MM.1S (cell line): Measurements from ENCODE around the gene EED.

Experiments
- DNase-seq: peaks from one replicate; pipeline ENCODE4 v3.0.0-alpha.2; 2015
- H2AFZ ChIP-seq: fragments of 300-600 bp; sonication (generic); 2 replicates; pipeline ENCODE4 v1.6.0; 2016; ENCODE audit warnings: antibody characterized with exemption, low read length
- H3F3A ChIP-seq: fragments of 300-600 bp; sonication (generic); 2 replicates; pipeline ENCODE4 v1.6.1; 2016; ENCODE audit warnings: mild to moderate bottlenecking, antibody characterized with exemption, low read length, moderate library complexity, mixed read lengths; ENCODE audit not compliant: insufficient read depth
- H3K27ac ChIP-seq: fragments of 300-600 bp; sonication (generic); 2 replicates; pipeline ENCODE4 v1.5.1; 2016; ENCODE audit warnings: mild to moderate bottlenecking, low read length
- H3K27me3 ChIP-seq: fragments of 300-600 bp; sonication (generic); replicated peaks from 2 replicates; pipeline ENCODE4 v1.6.0; 2016; ENCODE audit warnings: low read length; ENCODE audit not compliant: insufficient read depth
- H3K36me3 ChIP-seq: fragments of 300-600 bp; sonication (generic); replicated peaks from 2 replicates; pipeline ENCODE4 v1.6.1; 2016; ENCODE audit warnings: mild to moderate bottlenecking, low read length, mixed read lengths; ENCODE audit not compliant: insufficient read depth
- H3K4me1 ChIP-seq: fragments of 300-600 bp; sonication (generic); 2 replicates; pipeline ENCODE4 v1.6.1; 2016; ENCODE audit warnings: low read length, mixed read lengths
- H3K4me2 ChIP-seq: fragments of 300-600 bp; sonication (generic); 2 replicates; pipeline ENCODE4 v1.6.0; 2016; ENCODE audit warnings: low read depth, low read length
- H3K4me3 ChIP-seq: fragments of 300-600 bp; sonication (generic); 2 replicates; pipeline ENCODE4 v1.5.1; 2016; ENCODE audit warnings: low read length, mixed read lengths
- H3K79me2 ChIP-seq: fragments of 300-600 bp; sonication (generic); 2 replicates; pipeline ENCODE4 v1.6.1; 2016; ENCODE audit warnings: mixed run types, low read length, mixed read lengths
- H3K9ac ChIP-seq: fragments of 300-600 bp; sonication (generic); 2 replicates; pipeline ENCODE4 v1.6.1; 2016; ENCODE audit warnings: low read length, mixed read lengths
- H3K9me2 ChIP-seq: fragments of 300-600 bp; sonication (generic); replicated peaks from 2 replicates; pipeline ENCODE4 v1.6.1; 2016; ENCODE audit warnings: mild to moderate bottlenecking, low read length, mixed read lengths; ENCODE audit not compliant: insufficient read depth
- H3K9me3 ChIP-seq: fragments of 300-600 bp; sonication (generic); replicated peaks from 2 replicates; pipeline ENCODE4 v1.6.1; 2016; ENCODE audit warnings: mild to moderate bottlenecking, low read length, mixed read lengths; ENCODE audit not compliant: insufficient read depth
- H4K20me1 ChIP-seq: fragments of 300-600 bp; sonication (generic); 2 replicates; pipeline ENCODE4 v1.6.1; 2016; ENCODE audit warnings: mild to moderate bottlenecking, low read length, moderate library complexity, mixed read lengths; ENCODE audit not compliant: insufficient read depth
- CTCF ChIP-seq: fragments of 300-600 bp; sonication (generic); IDR thresholded peaks from 2 replicates; pipeline ENCODE4 v1.5.1; 2016; ENCODE audit warnings: antibody characterized with exemption, low read length, mixed read lengths
- EZH2 ChIP-seq: fragments of 300-600 bp; sonication (generic); optimal IDR thresholded peaks from 2 replicates; pipeline ENCODE3; 2017; ENCODE audit warnings: low read depth, mild to moderate bottlenecking, antibody characterized with exemption, low read length, mixed read lengths
- EZH2phosphoT487 ChIP-seq: fragments of 300-600 bp; sonication (generic); IDR thresholded peaks from 2 replicates; pipeline ENCODE4 v1.6.1; 2018; ENCODE audit warnings: antibody characterized with exemption, low read length

EED gene

GRCh38 chr11:86245369-86246292, 1.1 kb downstream of the EED start:
- H3K4me1 ChIP-seq = peaks cover 20% of the 10 kb centered on the region
- peaks cover 20% of the 10 kb centered on the region; the same call in 1 of the 2 replicates for H4K20me1 ChIP-seq
- H3K4me3 ChIP-seq = peak overlapping the region; percentile 90
- peak overlapping the region; percentile 97 for H2AFZ ChIP-seq
- TF ChIP-seq EZH2phosphoT487 (no peak), CTCF (no peak), EZH2 (no peak)
- H3K36me3 ChIP-seq = no peaks in the 10 kb centered on the region; the same call in 1 of the 2 replicates
- DNase-seq = no peak
- no peaks in the 10 kb centered on the region for H3K9me3 ChIP-seq
- H3K79me2 ChIP-seq = peaks cover 56% of the 10 kb centered on the region
- peak overlapping the region; percentile 95; the same call in 1 of the 2 replicates for H3K27ac ChIP-seq
- H3K9me2 ChIP-seq = no peaks in the 10 kb centered on the region
- no peaks in the 10 kb centered on the region for H3K27me3 ChIP-seq
- peak overlapping the region; percentile 95 for H3K9ac ChIP-seq
- H3F3A ChIP-seq = peaks cover 11% of the 10 kb centered on the region
- H3K4me2 ChIP-seq = peak overlapping the region; percentile 80

- H3K9ac ChIP-seq = peak overlapping the region; percentile 95; the same call in 1 of the 2 replicates
- peaks cover 60% of the 10 kb centered on the region for H3K79me2 ChIP-seq
Observed at GRCh38 chr11:86246293-86246675, 1.7 kb downstream of the EED start.

GRCh38 chr11:86247608-86248007, 3.1 kb downstream of the EED start:
- H3K4me2 ChIP-seq = no peak overlapping the region
- H3K9me3 ChIP-seq = no peaks in the 10 kb centered on the region
- peaks cover 73% of the 10 kb centered on the region for H3K79me2 ChIP-seq
- H3F3A ChIP-seq = peaks cover 16% of the 10 kb centered on the region
- H3K4me1 ChIP-seq = peaks cover 24% of the 10 kb centered on the region
- no peaks in the 10 kb centered on the region for H3K9me2 ChIP-seq
- no peak overlapping the region for H3K27ac ChIP-seq
- no peak overlapping the region for H3K9ac ChIP-seq
- no peak for DNase-seq
- no peak for TF ChIP-seq EZH2
- no peak for TF ChIP-seq EZH2phosphoT487
- TF ChIP-seq CTCF = no peak
- H4K20me1 ChIP-seq = peaks cover 29% of the 10 kb centered on the region; the same call in 1 of the 2 replicates
- no peaks in the 10 kb centered on the region; the same call in 1 of the 2 replicates for H3K36me3 ChIP-seq
- H3K27me3 ChIP-seq = no peaks in the 10 kb centered on the region
- H3K4me3 ChIP-seq = no peak overlapping the region
- H2AFZ ChIP-seq = no peak overlapping the region

More at GRCh38 chr11:86246293-86246675, 1.7 kb downstream of the EED start:
- peaks cover 22% of the 10 kb centered on the region; the same call in 1 of the 2 replicates for H4K20me1 ChIP-seq
- H3K4me1 ChIP-seq = peaks cover 20% of the 10 kb centered on the region
- H3K36me3 ChIP-seq = no peaks in the 10 kb centered on the region; the same call in 1 of the 2 replicates
- no peaks in the 10 kb centered on the region for H3K9me3 ChIP-seq
- TF ChIP-seq EZH2 (no peak), CTCF (no peak), EZH2phosphoT487 (no peak)
- DNase-seq = no peak
- no peak overlapping the region for H3K27ac ChIP-seq
- no peaks in the 10 kb centered on the region for H3K9me2 ChIP-seq
- no peaks in the 10 kb centered on the region for H3K27me3 ChIP-seq
- peaks cover 16% of the 10 kb centered on the region for H3F3A ChIP-seq
- peak overlapping the region; percentile 80 for H3K4me2 ChIP-seq
- H2AFZ ChIP-seq = no peak overlapping the region
- peak overlapping the region; percentile 90 for H3K4me3 ChIP-seq
